ENCODE data around the gene VILL. TPM values are rescaled to one million over a fixed set of nuclear protein-coding genes. Genes with fewer than 3 reads are reported as not detected.

The VILL gene
- total and polyA plus RNA-seq, 2 of the 8 experiments (the other 6 are each of a cell fraction or from before 2014, with no cell fraction given), result 4.1 to 4.2 TPM

DNA sequence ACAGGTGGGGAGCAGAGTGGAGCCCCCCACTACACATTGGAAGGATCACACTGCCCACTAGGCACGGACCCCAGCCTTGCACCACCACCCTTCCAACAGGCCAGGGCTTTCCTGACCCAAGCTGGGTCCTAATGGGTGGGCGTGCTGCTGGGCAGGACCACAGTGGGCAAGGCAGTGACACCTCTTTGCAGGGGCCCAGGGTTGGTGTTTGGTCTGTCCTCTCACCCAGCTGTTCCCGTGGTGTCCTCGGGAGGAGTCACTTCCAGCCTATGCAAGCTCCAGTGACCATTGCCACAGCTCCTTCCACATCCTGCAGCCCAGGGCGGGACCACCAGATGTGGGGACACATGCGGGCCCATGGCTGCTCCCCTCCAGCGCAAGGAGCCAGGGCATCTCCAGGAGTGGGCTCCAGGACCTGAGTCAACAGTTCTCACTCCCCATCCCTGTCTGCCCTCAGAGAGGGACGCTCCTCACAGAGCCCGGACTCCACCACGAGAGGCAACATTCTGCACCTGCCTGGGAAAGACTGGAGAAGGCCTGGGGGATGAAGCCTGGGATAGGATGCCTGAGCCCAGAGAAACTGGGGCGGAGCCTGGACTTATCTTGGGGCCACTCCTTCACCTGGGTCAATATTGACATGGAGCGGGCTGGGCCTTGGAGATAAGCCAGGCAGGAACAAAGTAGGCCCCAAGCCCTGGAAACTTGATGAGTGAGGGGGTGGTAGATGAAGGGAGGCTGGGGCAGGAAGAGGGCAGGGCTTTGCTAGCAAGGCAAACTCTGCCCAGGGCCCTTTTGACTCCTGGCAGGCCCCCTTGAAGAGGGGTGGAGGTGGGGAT lies 3.9 kb upstream of the VILL start (continued):
- TF ChIP-seq, protein P1, sequence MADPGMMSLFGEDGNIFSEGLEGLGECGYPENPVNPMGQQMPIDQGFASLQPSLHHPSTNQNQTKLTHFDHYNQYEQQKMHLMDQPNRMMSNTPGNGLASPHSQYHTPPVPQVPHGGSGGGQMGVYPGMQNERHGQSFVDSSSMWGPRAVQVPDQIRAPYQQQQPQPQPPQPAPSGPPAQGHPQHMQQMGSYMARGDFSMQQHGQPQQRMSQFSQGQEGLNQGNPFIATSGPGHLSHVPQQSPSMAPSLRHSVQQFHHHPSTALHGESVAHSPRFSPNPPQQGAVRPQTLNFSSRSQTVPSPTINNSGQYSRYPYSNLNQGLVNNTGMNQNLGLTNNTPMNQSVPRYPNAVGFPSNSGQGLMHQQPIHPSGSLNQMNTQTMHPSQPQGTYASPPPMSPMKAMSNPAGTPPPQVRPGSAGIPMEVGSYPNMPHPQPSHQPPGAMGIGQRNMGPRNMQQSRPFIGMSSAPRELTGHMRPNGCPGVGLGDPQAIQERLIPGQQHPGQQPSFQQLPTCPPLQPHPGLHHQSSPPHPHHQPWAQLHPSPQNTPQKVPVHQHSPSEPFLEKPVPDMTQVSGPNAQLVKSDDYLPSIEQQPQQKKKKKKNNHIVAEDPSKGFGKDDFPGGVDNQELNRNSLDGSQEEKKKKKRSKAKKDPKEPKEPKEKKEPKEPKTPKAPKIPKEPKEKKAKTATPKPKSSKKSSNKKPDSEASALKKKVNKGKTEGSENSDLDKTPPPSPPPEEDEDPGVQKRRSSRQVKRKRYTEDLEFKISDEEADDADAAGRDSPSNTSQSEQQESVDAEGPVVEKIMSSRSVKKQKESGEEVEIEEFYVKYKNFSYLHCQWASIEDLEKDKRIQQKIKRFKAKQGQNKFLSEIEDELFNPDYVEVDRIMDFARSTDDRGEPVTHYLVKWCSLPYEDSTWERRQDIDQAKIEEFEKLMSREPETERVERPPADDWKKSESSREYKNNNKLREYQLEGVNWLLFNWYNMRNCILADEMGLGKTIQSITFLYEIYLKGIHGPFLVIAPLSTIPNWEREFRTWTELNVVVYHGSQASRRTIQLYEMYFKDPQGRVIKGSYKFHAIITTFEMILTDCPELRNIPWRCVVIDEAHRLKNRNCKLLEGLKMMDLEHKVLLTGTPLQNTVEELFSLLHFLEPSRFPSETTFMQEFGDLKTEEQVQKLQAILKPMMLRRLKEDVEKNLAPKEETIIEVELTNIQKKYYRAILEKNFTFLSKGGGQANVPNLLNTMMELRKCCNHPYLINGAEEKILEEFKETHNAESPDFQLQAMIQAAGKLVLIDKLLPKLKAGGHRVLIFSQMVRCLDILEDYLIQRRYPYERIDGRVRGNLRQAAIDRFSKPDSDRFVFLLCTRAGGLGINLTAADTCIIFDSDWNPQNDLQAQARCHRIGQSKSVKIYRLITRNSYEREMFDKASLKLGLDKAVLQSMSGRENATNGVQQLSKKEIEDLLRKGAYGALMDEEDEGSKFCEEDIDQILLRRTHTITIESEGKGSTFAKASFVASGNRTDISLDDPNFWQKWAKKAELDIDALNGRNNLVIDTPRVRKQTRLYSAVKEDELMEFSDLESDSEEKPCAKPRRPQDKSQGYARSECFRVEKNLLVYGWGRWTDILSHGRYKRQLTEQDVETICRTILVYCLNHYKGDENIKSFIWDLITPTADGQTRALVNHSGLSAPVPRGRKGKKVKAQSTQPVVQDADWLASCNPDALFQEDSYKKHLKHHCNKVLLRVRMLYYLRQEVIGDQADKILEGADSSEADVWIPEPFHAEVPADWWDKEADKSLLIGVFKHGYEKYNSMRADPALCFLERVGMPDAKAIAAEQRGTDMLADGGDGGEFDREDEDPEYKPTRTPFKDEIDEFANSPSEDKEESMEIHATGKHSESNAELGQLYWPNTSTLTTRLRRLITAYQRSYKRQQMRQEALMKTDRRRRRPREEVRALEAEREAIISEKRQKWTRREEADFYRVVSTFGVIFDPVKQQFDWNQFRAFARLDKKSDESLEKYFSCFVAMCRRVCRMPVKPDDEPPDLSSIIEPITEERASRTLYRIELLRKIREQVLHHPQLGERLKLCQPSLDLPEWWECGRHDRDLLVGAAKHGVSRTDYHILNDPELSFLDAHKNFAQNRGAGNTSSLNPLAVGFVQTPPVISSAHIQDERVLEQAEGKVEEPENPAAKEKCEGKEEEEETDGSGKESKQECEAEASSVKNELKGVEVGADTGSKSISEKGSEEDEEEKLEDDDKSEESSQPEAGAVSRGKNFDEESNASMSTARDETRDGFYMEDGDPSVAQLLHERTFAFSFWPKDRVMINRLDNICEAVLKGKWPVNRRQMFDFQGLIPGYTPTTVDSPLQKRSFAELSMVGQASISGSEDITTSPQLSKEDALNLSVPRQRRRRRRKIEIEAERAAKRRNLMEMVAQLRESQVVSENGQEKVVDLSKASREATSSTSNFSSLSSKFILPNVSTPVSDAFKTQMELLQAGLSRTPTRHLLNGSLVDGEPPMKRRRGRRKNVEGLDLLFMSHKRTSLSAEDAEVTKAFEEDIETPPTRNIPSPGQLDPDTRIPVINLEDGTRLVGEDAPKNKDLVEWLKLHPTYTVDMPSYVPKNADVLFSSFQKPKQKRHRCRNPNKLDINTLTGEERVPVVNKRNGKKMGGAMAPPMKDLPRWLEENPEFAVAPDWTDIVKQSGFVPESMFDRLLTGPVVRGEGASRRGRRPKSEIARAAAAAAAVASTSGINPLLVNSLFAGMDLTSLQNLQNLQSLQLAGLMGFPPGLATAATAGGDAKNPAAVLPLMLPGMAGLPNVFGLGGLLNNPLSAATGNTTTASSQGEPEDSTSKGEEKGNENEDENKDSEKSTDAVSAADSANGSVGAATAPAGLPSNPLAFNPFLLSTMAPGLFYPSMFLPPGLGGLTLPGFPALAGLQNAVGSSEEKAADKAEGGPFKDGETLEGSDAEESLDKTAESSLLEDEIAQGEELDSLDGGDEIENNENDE (IDR thresholded peaks at IDR 0.05; ENCODE audit: insufficient replicate concordance, low read length), result no peak
- TF ChIP-seq KDM4A (IDR thresholded peaks at IDR 0.05; ENCODE audit: low read depth, low read length, severe bottlenecking), result no peak
- TF ChIP-seq RFX5 (IDR thresholded peaks at IDR 0.05; ENCODE audit: borderline replicate concordance, low read depth, low read length), result no peak
- TF ChIP-seq TAF7 (optimal IDR thresholded peaks at IDR 0.05; ENCODE audit: borderline replicate concordance, low read depth, low read length), result no peak
- TF ChIP-seq SAP30 (IDR thresholded peaks at IDR 0.05; ENCODE audit: insufficient read depth, insufficient replicate concordance, low read length), result no peak
- TF ChIP-seq SP1 (IDR thresholded peaks at IDR 0.05; ENCODE audit: low read depth, low read length), result no peak
- no peak for TF ChIP-seq CTBP2 (IDR thresholded peaks at IDR 0.05; ENCODE audit: borderline replicate concordance, insufficient read depth, insufficient read length, low read length)
- TF ChIP-seq NRF1 (IDR thresholded peaks at IDR 0.05; ENCODE audit: low read depth, low read length), result no peak
